H1 (cell line): ENCODE data around the gene IFT172. TPM values are rescaled to one million over a fixed set of nuclear protein-coding genes. Genes with fewer than 3 reads are reported as not detected.

ENCODE experiments used
- CTCF ChIA-PET: fragments of 300-600 bp; sonication (Branson Sonifier 250); formaldehyde crosslinking; loops from one replicate; lab custom pipeline; 2021; ENCODE audit not compliant: partially characterized antibody; lab: Charles Lee
- POLR2A ChIA-PET: fragments of 300-600 bp; sonication (Branson Sonifier 250); formaldehyde crosslinking; loops from one replicate; lab custom pipeline; 2021; ENCODE audit warnings: inconsistent platforms; ENCODE audit not compliant: partially characterized antibody; lab: Charles Lee
- DNase-seq, 2 experiments: peaks; one replicate each; pipeline versions ENCODE4 v3.0.0 to v3.0.0-alpha.2; 2010 to 2022; ENCODE audit warnings: low spot score in 2 of 2, low read depth in 1 of 2, mixed read lengths in 1 of 2
- FAIRE-seq: peaks from 2 replicates; lab custom pipeline; 2011; peaks lifted over from hg19 to GRCh38; lab: Jason Lieb, UNC
- H2AFZ ChIP-seq: 2 replicates; pipeline ENCODE4 v1.8.1; 2012; ENCODE audit warnings: low read length, inconsistent platforms
- H2AK5ac ChIP-seq: 2 replicates; pipeline ENCODE4 v1.6.1; 2013; ENCODE audit warnings: low read depth, low read length
- H2BK120ac ChIP-seq: replicated peaks from 2 replicates; pipeline ENCODE3; 2013; ENCODE audit warnings: low read depth, low read length, inconsistent platforms
- H2BK12ac ChIP-seq: 2 replicates; pipeline ENCODE4 v1.6.1; 2013; ENCODE audit warnings: low read depth, low read length
- H2BK15ac ChIP-seq: 2 replicates; pipeline ENCODE4 v1.6.1; 2013; ENCODE audit warnings: low read length
- H2BK20ac ChIP-seq: 2 replicates; pipeline ENCODE4 v1.6.1; 2013; ENCODE audit warnings: low read length
- H2BK5ac ChIP-seq: 2 replicates; pipeline ENCODE4 v1.6.1; 2013; ENCODE audit warnings: low read depth, low read length
- H3K14ac ChIP-seq: 2 replicates; pipeline ENCODE4 v1.6.1; 2013; ENCODE audit warnings: inconsistent platforms; ENCODE audit not compliant: insufficient read length
- H3K18ac ChIP-seq: 2 replicates; pipeline ENCODE4 v1.6.1; 2013; ENCODE audit warnings: low read length; ENCODE audit errors: extremely low read depth
- H3K23ac ChIP-seq: 2 replicates; pipeline ENCODE4 v1.6.1; 2013; ENCODE audit warnings: inconsistent platforms; ENCODE audit not compliant: insufficient read length
- H3K23me2 ChIP-seq: 2 replicates; pipeline ENCODE4 v1.6.1; 2013; ENCODE audit warnings: low read depth, low read length
- H3K27ac ChIP-seq: 2 replicates; pipeline ENCODE4 v1.6.1; 2011; ENCODE audit warnings: low read depth, low read length, inconsistent platforms
- H3K27me3 ChIP-seq, 4 experiments: replicated peaks in 1 of 4; 1 replicate in 1 of 4; 2 replicates in 3 of 4; pipeline versions ENCODE4 v1.6.1 to v1.8.1; 2011 to 2013; ENCODE audit warnings: low read length in 3 of 4, mild to moderate bottlenecking in 3 of 4, inconsistent platforms in 2 of 4, mixed read lengths in 2 of 4, moderate library complexity in 1 of 4; ENCODE audit not compliant: control insufficient read depth in 3 of 4, insufficient read depth in 3 of 4; ENCODE audit errors: extremely low read depth in 1 of 4
- H3K36me3 ChIP-seq, 4 experiments: 2 replicates each; pipeline versions ENCODE4 v1.6.1 to v1.8.1; 2011 to 2013; ENCODE audit warnings: mild to moderate bottlenecking in 4 of 4, low read length in 3 of 4, moderate library complexity in 2 of 4, control low read depth in 1 of 4, inconsistent platforms in 1 of 4; ENCODE audit not compliant: insufficient read depth in 4 of 4, control insufficient read depth in 2 of 4
- H3K4ac ChIP-seq: replicated peaks from 2 replicates; pipeline ENCODE3; 2013; ENCODE audit warnings: low read length, low read depth, mixed read lengths, inconsistent platforms; ENCODE audit not compliant: insufficient read length
- H3K4me1 ChIP-seq, 4 experiments: replicated peaks in 1 of 4; 1 replicate in 1 of 4; 2 replicates in 3 of 4; pipeline versions ENCODE4 v1.6.1 to v1.8.1; 2011 to 2013; ENCODE audit warnings: low read length in 3 of 4, inconsistent platforms in 2 of 4, mixed read lengths in 1 of 4; ENCODE audit not compliant: insufficient read depth in 4 of 4, control insufficient read depth in 3 of 4
- H3K4me2 ChIP-seq, 2 experiments: 2 replicates each; pipeline versions ENCODE4 v1.6.1 to v1.8.1; 2011 to 2013; ENCODE audit warnings: low read depth in 2 of 2, low read length in 2 of 2, control low read depth in 1 of 2, inconsistent platforms in 1 of 2, mild to moderate bottlenecking in 1 of 2; ENCODE audit not compliant: insufficient read depth in 1 of 2
- H3K4me3 ChIP-seq, 4 experiments: fragments of 200-600, 300-600 bp in 1 of 4; sonication (generic), shearing (Covaris generic), sonication (Bioruptor Twin) in 1 of 4; 2 replicates each; pipeline versions ENCODE4 v1.5.1 to v1.8.1; 2011 to 2016; ENCODE audit warnings: low read length in 4 of 4, low read depth in 3 of 4, control low read depth in 2 of 4, inconsistent platforms in 2 of 4, mild to moderate bottlenecking in 2 of 4, mixed read lengths in 1 of 4, moderate library complexity in 1 of 4; ENCODE audit not compliant: insufficient read depth in 2 of 4; ENCODE audit errors: extremely low read depth in 1 of 4
- H3K56ac ChIP-seq: replicated peaks from 2 replicates; pipeline ENCODE3; 2013; ENCODE audit warnings: low read depth, mild to moderate bottlenecking, mixed read lengths, low read length, inconsistent platforms; ENCODE audit not compliant: insufficient read length
- H3K79me1 ChIP-seq: 2 replicates; pipeline ENCODE4 v1.6.1; 2013; ENCODE audit warnings: low read depth, low read length, control low read depth
- H3K79me2 ChIP-seq, 2 experiments: 2 replicates each; pipeline versions ENCODE4 v1.6.1 to v1.8.1; 2012 to 2013; ENCODE audit warnings: low read length in 2 of 2, mild to moderate bottlenecking in 2 of 2, inconsistent platforms in 1 of 2; ENCODE audit not compliant: insufficient read depth in 2 of 2, control insufficient read depth in 1 of 2
- H3K9ac ChIP-seq, 4 experiments: replicated peaks in 1 of 4; 1 replicate in 1 of 4; 2 replicates in 3 of 4; pipeline versions ENCODE4 v1.6.1 to v1.8.1; 2011 to 2013; ENCODE audit warnings: low read depth in 3 of 4, low read length in 3 of 4, control low read depth in 2 of 4, mild to moderate bottlenecking in 2 of 4, moderate library complexity in 2 of 4, inconsistent platforms in 1 of 4; ENCODE audit errors: extremely low read depth in 1 of 4
- H3K9me3 ChIP-seq, 2 experiments: 2 replicates each; pipeline versions ENCODE4 v1.6.1 to v1.8.1; 2012 to 2013; ENCODE audit warnings: mild to moderate bottlenecking in 2 of 2, moderate library complexity in 2 of 2, control low read depth in 1 of 2, inconsistent platforms in 1 of 2, low read depth in 1 of 2, low read length in 1 of 2, mixed read lengths in 1 of 2; ENCODE audit not compliant: insufficient read depth in 2 of 2
- H4K20me1 ChIP-seq, 2 experiments: replicated peaks in 1 of 2; 2 replicates each; pipeline versions ENCODE3 to v1.8.1; 2011 to 2013; ENCODE audit warnings: inconsistent platforms in 2 of 2, low read length in 2 of 2, mild to moderate bottlenecking in 1 of 2; ENCODE audit not compliant: insufficient read depth in 2 of 2, control insufficient read depth in 1 of 2
- H4K5ac ChIP-seq: 2 replicates; pipeline ENCODE4 v1.6.1; 2013; ENCODE audit warnings: low read length, low read depth, mixed read lengths, inconsistent platforms; ENCODE audit not compliant: insufficient read length
- H4K8ac ChIP-seq: 2 replicates; pipeline ENCODE4 v1.8.0; 2013; ENCODE audit warnings: mild to moderate bottlenecking, moderate library complexity, low read length, inconsistent platforms; ENCODE audit not compliant: insufficient read depth; ENCODE audit errors: extremely low read depth
- H4K91ac ChIP-seq: replicated peaks from 2 replicates; pipeline ENCODE3; 2013; ENCODE audit warnings: low read length, mixed read lengths, inconsistent platforms; ENCODE audit not compliant: insufficient read length
- BCL11A ChIP-seq, 2 experiments: IDR thresholded peaks; one replicate each; pipeline ENCODE4 v1.6.1; 2011; ENCODE audit warnings: low read depth in 2 of 2, low read length in 2 of 2, mild to moderate bottlenecking in 2 of 2
- FOSL1 ChIP-seq: IDR thresholded peaks from 2 replicates; pipeline ENCODE4 v1.6.1; 2011; ENCODE audit warnings: mild to moderate bottlenecking, low read depth, low read length, moderate library complexity; ENCODE audit not compliant: insufficient read depth
- GABPA ChIP-seq: IDR thresholded peaks from 2 replicates; pipeline ENCODE4 v1.6.1; 2011; ENCODE audit warnings: mild to moderate bottlenecking, low read length, moderate library complexity, borderline replicate concordance; ENCODE audit not compliant: insufficient read depth
- HDAC2 ChIP-seq, 2 experiments: fragments of 300-600 bp in 1 of 2; sonication (generic) in 1 of 2; IDR thresholded peaks; 2 replicates each; pipeline ENCODE4 v1.6.1; 2011 to 2012; ENCODE audit warnings: low read depth in 2 of 2, low read length in 2 of 2, mild to moderate bottlenecking in 2 of 2, moderate library complexity in 2 of 2, borderline replicate concordance in 1 of 2, inconsistent platforms in 1 of 2
- HDAC6 ChIP-seq: IDR thresholded peaks from one replicate; pipeline ENCODE4 v1.7.1; 2012; ENCODE audit warnings: low read depth, mild to moderate bottlenecking, inconsistent platforms, low read length, moderate library complexity
- JUND ChIP-seq: IDR thresholded peaks from 2 replicates; pipeline ENCODE4 v1.6.1; 2011; ENCODE audit warnings: mild to moderate bottlenecking, improper control_type of control experiment, low read length
- KDM1A ChIP-seq: fragments of 200-600, 300-600 bp; sonication (generic); IDR thresholded peaks from 2 replicates; pipeline ENCODE4 v1.7.1; 2016; ENCODE audit warnings: mild to moderate bottlenecking, low read length, borderline replicate concordance
- KDM5A ChIP-seq: fragments of 200-600 bp; IDR thresholded peaks from 2 replicates; pipeline ENCODE4 v1.7.1; 2012; ENCODE audit warnings: mild to moderate bottlenecking, low read length, inconsistent platforms, mixed read lengths
- POLR2AphosphoS5 ChIP-seq: IDR thresholded peaks from 2 replicates; pipeline ENCODE4 v1.6.1; 2011; ENCODE audit warnings: low read depth, low read length
- RFX5 ChIP-seq: IDR thresholded peaks from 2 replicates; pipeline ENCODE4 v1.6.1; 2011; ENCODE audit warnings: low read depth, low read length, improper control_type of control experiment, borderline replicate concordance
- SIN3A ChIP-seq, 2 experiments: IDR thresholded peaks in 1 of 2; conservative IDR thresholded peaks in 1 of 2; 2 replicates each; pipeline ENCODE4 v1.6.1; 2011 to 2012; ENCODE audit warnings: low read length in 2 of 2, improper control_type of control experiment in 1 of 2, low read depth in 1 of 2, mild to moderate bottlenecking in 1 of 2
- SIX5 ChIP-seq: IDR thresholded peaks from 2 replicates; pipeline ENCODE4 v1.6.1; 2011; ENCODE audit warnings: mild to moderate bottlenecking, low read depth, low read length
- SP4 ChIP-seq: IDR thresholded peaks from 2 replicates; pipeline ENCODE4 v1.6.1; 2012; ENCODE audit warnings: low read length, inconsistent platforms
- TAF1 ChIP-seq: IDR thresholded peaks from 2 replicates; pipeline ENCODE4 v1.6.1; 2011; ENCODE audit warnings: mild to moderate bottlenecking, low read depth, low read length
- WGBS, 2 experiments: shearing (Covaris generic) in 1 of 2; methylation state at CpG; one replicate each; pipeline versions ENCODE4 v1.1.6 to v1.1.7; 2013 to 2015; ENCODE audit warnings: low lambda C conversion rate in 2 of 2, mixed read lengths in 2 of 2, inconsistent platforms in 1 of 2, low coverage in 1 of 2, missing lambda C conversion rate in 1 of 2; ENCODE audit not compliant: insufficient replicate concordance in 2 of 2, insufficient coverage in 1 of 2, insufficient read length in 1 of 2; ENCODE audit errors: extremely low coverage in 1 of 2, missing lambda C conversion rate in 1 of 2; 5-methylcytosine and 5-hydroxymethylcytosine counted together
- polyA plus RNA-seq, 7 experiments: library from polyadenylated mRNA; depleted of rRNA in 3 of 7; stranded (reverse) in 5 of 7; unstranded in 2 of 7; fragments of >200 nt in 5 of 7; fragments of 200-250 nt in 2 of 7; gene quantifications; 1 replicate in 5 of 7; 2 replicates in 1 of 7; 4 replicates in 1 of 7; pipeline versions ENCODE4 v1.2.1 to v1.2.3, GENCODE V29; 2011 to 2013; ENCODE audit warnings: missing spikeins in 2 of 7, mixed read lengths in 2 of 7
- total RNA-seq: library from RNA; stranded (reverse); fragmentation: NEBNext Ultra II Directional; extraction: Animal tissue kit (Norgen Biotek cat#: 25700); gene quantifications from 2 replicates; pipeline ENCODE4 v1.2.1, GENCODE V29; 2021

IFT172 gene
- total and polyA plus RNA-seq, 2 of the 8 experiments (the other 6 are each of a cell fraction or from before 2014, with no cell fraction given): 13.5 to 14.0 TPM

DNA sequence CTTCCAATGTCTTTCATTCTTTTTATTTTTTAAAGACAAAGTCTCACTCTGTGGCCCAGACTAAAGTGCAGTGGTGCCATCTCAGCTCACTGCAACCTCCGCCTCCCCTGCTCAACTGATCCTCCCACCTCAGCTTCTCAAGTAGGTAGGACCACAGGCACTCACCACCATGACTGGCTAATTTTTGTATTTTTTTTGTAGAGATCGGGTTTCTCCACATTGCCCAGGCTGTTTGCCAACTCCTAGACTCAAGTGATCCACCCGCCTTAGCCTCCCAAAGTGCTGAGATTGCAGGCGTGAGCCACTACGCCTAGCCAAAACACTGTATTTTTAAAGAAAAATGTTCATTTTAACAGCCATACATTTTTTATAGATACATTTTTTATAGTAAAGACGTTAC, 19.8 kb upstream of the IFT172 start:
- no peak overlapping the region for H3K18ac ChIP-seq
- H2BK120ac ChIP-seq: no peak overlapping the region
- H3K23ac ChIP-seq: no peak overlapping the region
- H3K79me1 ChIP-seq: no peaks in the 10 kb centered on the region
- no peak overlapping the region for H3K56ac ChIP-seq
- H3K14ac ChIP-seq: no peak overlapping the region
- H3K4ac ChIP-seq: no peak overlapping the region
- no peak overlapping the region for H4K5ac ChIP-seq
- H2AK5ac ChIP-seq: no peak overlapping the region
- ChIA-PET POLR2A (interaction anchor here (1.4 kb wide), 1 partner anchor 15 kb away, joined by 3 read pairs; no protein-coding TSS in a partner anchor), CTCF (interaction anchor here (0.8 kb wide), 1 partner anchor 15 kb away, joined by 4 read pairs; the partner anchor contains the start of gene FNDC4)
- H3K4me3 ChIP-seq: no peak overlapping the region
- peak overlapping the region; percentile 30; the same call in 1 of the 2 replicates for H2AFZ ChIP-seq
- no peak overlapping the region for H3K4me2 ChIP-seq
- FAIRE-seq (no peak), DNase-seq (no peak)
- no peak overlapping the region for H2BK12ac ChIP-seq
- WGBS, 2 experiments: 86% methylated on average over 6 of the region's 6 CpGs; no CpG with 5 or more reads in 1 of the 2 experiments
- no peaks in the 10 kb centered on the region for H3K9me3 ChIP-seq
- no peak overlapping the region for H3K9ac ChIP-seq
- H3K4me1 ChIP-seq: no peaks in the 10 kb centered on the region
- no peak overlapping the region for H2BK20ac ChIP-seq
- H3K27me3 ChIP-seq: no peaks in the 10 kb centered on the region
- H2BK15ac ChIP-seq: no peak overlapping the region
- H4K8ac ChIP-seq: no peak overlapping the region
- H3K27ac ChIP-seq: no peak overlapping the region
- no peaks in the 10 kb centered on the region for H4K20me1 ChIP-seq
- no peak overlapping the region for H4K91ac ChIP-seq
- no peaks in the 10 kb centered on the region for H3K79me2 ChIP-seq
- no peak overlapping the region for H2BK5ac ChIP-seq
- H3K36me3 ChIP-seq: no peaks in the 10 kb centered on the region
- peaks cover 2% of the 10 kb centered on the region for H3K23me2 ChIP-seq
- TF ChIP-seq SIX5 (no peak), POLR2AphosphoS5 (no peak), TAF1 (no peak), KDM1A (no peak), BCL11A (IDR thresholded peaks at IDR 0.05; ENCODE audit: low read depth in 2 of 2, low read length in 2 of 2) (no peak), SIN3A (conservative IDR thresholded peaks at IDR 0.05 in 1 of 2, IDR thresholded peaks at IDR 0.05 in 1 of 2; ENCODE audit: low read depth in 1 of 2, low read length in 2 of 2) (no peak), KDM5A (no peak), GABPA (no peak), HDAC2 (IDR thresholded peaks at IDR 0.05; ENCODE audit: borderline replicate concordance in 1 of 2, low read depth in 2 of 2, low read length in 2 of 2) (no peak), FOSL1 (no peak), HDAC6 (no peak), SP4 (no peak), RFX5 (no peak), JUND (no peak)
